HepG2 (cell line): Measurements from ENCODE around the gene FRMD6. TPM values are rescaled to one million over a fixed set of nuclear protein-coding genes. Genes with fewer than 3 reads are reported as not detected.

Experiments
- ATAC-seq: fragments of 200-7000 bp; cut with Tn5 transposase; 3 replicates; pipeline ENCODE4 v1.9.1; 2020; ENCODE audit warnings: mild to moderate bottlenecking, moderate library complexity
- BruUV-seq: library from RNA; stranded (reverse); fragments of 400-500 nt; replicated peaks from 2 replicates; lab custom pipeline; 2021; lab: Mats Ljungman, UMichigan
- CTCF ChIA-PET: fragments of 300-600 bp; formaldehyde crosslinking; extraction: SDS; loops from one replicate; lab custom pipeline; 2021; ENCODE audit warnings: low total read pairs, inconsistent platforms, low intra/inter-chr PET ratio; lab: Yijun Ruan, JAX
- POLR2A ChIA-PET: fragments of 350-600 bp; sonication (Branson Sonifier 250); formaldehyde crosslinking; loops from one replicate; lab custom pipeline; 2020; ENCODE audit warnings: antibody characterized with exemption, inconsistent platforms; lab: Yijun Ruan, JAX
- DNase-seq: peaks from one replicate; pipeline ENCODE4 v3.0.0-alpha.2; 2015; ENCODE audit warnings: low spot score
- FAIRE-seq: peaks from 3 replicates; lab custom pipeline; 2011; peaks lifted over from hg19 to GRCh38; lab: Jason Lieb, UNC
- H2AFZ ChIP-seq: one replicate; pipeline ENCODE4 v1.6.1; 2011; ENCODE audit warnings: low read length, inconsistent platforms
- H3K27ac ChIP-seq: fragments of 300-600 bp; 3 replicates; pipeline ENCODE4 v1.8.0; 2011; ENCODE audit warnings: mixed run types, mild to moderate bottlenecking, mixed read lengths, low read length, inconsistent platforms; ENCODE audit not compliant: insufficient read depth; ENCODE audit errors: extremely low read length
- H3K27me3 ChIP-seq, 2 experiments: fragments of 200-600 bp in 1 of 2; 2 replicates in 1 of 2; 3 replicates in 1 of 2; pipeline versions ENCODE4 v1.6.0 to v1.8.0; 2011; ENCODE audit warnings: low read length in 2 of 2, mild to moderate bottlenecking in 2 of 2, moderate library complexity in 2 of 2, inconsistent platforms in 1 of 2; ENCODE audit not compliant: insufficient read depth in 2 of 2, control insufficient read depth in 1 of 2
- H3K36me3 ChIP-seq, 2 experiments: fragments of 200-600 bp in 1 of 2; replicated peaks in 1 of 2; 2 replicates in 1 of 2; 3 replicates in 1 of 2; pipeline versions ENCODE4 v1.5.1 to v1.8.0; 2011; ENCODE audit warnings: low read length in 2 of 2, inconsistent platforms in 1 of 2; ENCODE audit not compliant: insufficient read depth in 2 of 2, control insufficient read depth in 1 of 2
- H3K4me1 ChIP-seq: 2 replicates; pipeline ENCODE4 v1.5.1; 2012; ENCODE audit warnings: low read length, inconsistent platforms; ENCODE audit not compliant: insufficient read depth
- H3K4me2 ChIP-seq: 2 replicates; pipeline ENCODE4 v1.6.0; 2011; ENCODE audit warnings: low read depth, low read length, inconsistent platforms
- H3K4me3 ChIP-seq, 3 experiments: fragments of 200-600 bp in 1 of 3; sonication (generic), shearing (Covaris generic) in 1 of 3; replicated peaks in 1 of 3; 2 replicates each; pipeline ENCODE4 v1.5.1; 2011 to 2016; ENCODE audit warnings: low read length in 3 of 3, inconsistent platforms in 2 of 3, low read depth in 2 of 3, mild to moderate bottlenecking in 2 of 3, control low read depth in 1 of 3, mixed read lengths in 1 of 3; ENCODE audit not compliant: insufficient read depth in 1 of 3
- H3K79me2 ChIP-seq: one replicate; pipeline ENCODE4 v1.6.1; 2011; ENCODE audit warnings: low read length, inconsistent platforms; ENCODE audit not compliant: insufficient read depth
- H3K9ac ChIP-seq: 2 replicates; pipeline ENCODE4 v1.6.0; 2011; ENCODE audit warnings: mild to moderate bottlenecking, low read depth, low read length, inconsistent platforms; ENCODE audit not compliant: insufficient read depth
- H3K9me3 ChIP-seq: 2 replicates; pipeline ENCODE4 v1.5.1; 2012; ENCODE audit warnings: mild to moderate bottlenecking, low read length
- H4K20me1 ChIP-seq: 2 replicates; pipeline ENCODE4 v1.6.0; 2011; ENCODE audit warnings: inconsistent platforms, mild to moderate bottlenecking, low read length, moderate library complexity; ENCODE audit not compliant: insufficient read depth
- CENPBD1 ChIP-seq: sonication (generic); formaldehyde crosslinking; IDR thresholded peaks from 2 replicates; pipeline ENCODE4 v1.8.0; 2022; ENCODE audit warnings: missing genetic modification reagents, low read depth, mild to moderate bottlenecking, borderline replicate concordance
- HNF4G ChIP-seq, 2 experiments: sonication (generic) in 1 of 2; formaldehyde crosslinking in 1 of 2; IDR thresholded peaks; 2 replicates each; pipeline versions ENCODE4 v1.4.0 to v1.6.1; 2011 to 2020; ENCODE audit warnings: borderline replicate concordance in 2 of 2, low read depth in 2 of 2, mild to moderate bottlenecking in 2 of 2, low read length in 1 of 2, missing genetic modification reagents in 1 of 2, moderate library complexity in 1 of 2
- HOXA5 ChIP-seq: sonication (generic); formaldehyde crosslinking; IDR thresholded peaks from 2 replicates; pipeline ENCODE4 v1.4.0; 2020; ENCODE audit warnings: missing genetic modification reagents
- ISL2 ChIP-seq: sonication (generic); formaldehyde crosslinking; IDR thresholded peaks from 2 replicates; pipeline ENCODE4 v1.5.0; 2020; ENCODE audit warnings: missing genetic modification reagents
- KLF11 ChIP-seq: IDR thresholded peaks from 2 replicates; pipeline ENCODE4 v1.6.1; 2016; ENCODE audit warnings: missing compliant biosample characterization
- KLF12 ChIP-seq: sonication (generic); formaldehyde crosslinking; IDR thresholded peaks from 2 replicates; pipeline ENCODE4 v1.4.0; 2020; ENCODE audit warnings: missing genetic modification reagents, borderline replicate concordance
- KMT2A ChIP-seq: sonication (generic); formaldehyde crosslinking; IDR thresholded peaks from 2 replicates; pipeline ENCODE4 v1.4.0; 2020; ENCODE audit warnings: missing genetic modification reagents
- MIXL1 ChIP-seq: IDR thresholded peaks from 2 replicates; pipeline ENCODE4 v1.6.1; 2016
- POLR2AphosphoS2 ChIP-seq: IDR thresholded peaks from 2 replicates; pipeline ENCODE4 v1.6.1; 2011; ENCODE audit warnings: low read depth, low read length, improper control_type of control experiment
- SMARCC2 ChIP-seq: fragments of 450-650 bp; IDR thresholded peaks from 2 replicates; pipeline ENCODE4 v1.6.1; 2017; ENCODE audit warnings: antibody characterized with exemption, mild to moderate bottlenecking
- SRF ChIP-seq: IDR thresholded peaks from 2 replicates; pipeline ENCODE4 v1.6.1; 2011; ENCODE audit warnings: mild to moderate bottlenecking, low read depth, low read length, moderate library complexity
- TAF1 ChIP-seq: sonication (generic); formaldehyde crosslinking; IDR thresholded peaks from 2 replicates; pipeline ENCODE4 v1.4.0; 2020; ENCODE audit warnings: missing genetic modification reagents
- TCF7L2 ChIP-seq: IDR thresholded peaks from 2 replicates; pipeline ENCODE4 v1.6.1; 2011; ENCODE audit warnings: mild to moderate bottlenecking, low read depth, low read length, moderate library complexity
- ZMYM4 ChIP-seq: sonication (generic); formaldehyde crosslinking; IDR thresholded peaks from 2 replicates; pipeline ENCODE4 v1.8.1; 2023; ENCODE audit warnings: mild to moderate bottlenecking, missing genetic modification reagents
- ZNF274 ChIP-seq: sonication (generic); formaldehyde crosslinking; IDR thresholded peaks from 2 replicates; pipeline ENCODE4 v1.5.1; 2020; ENCODE audit warnings: mild to moderate bottlenecking, missing genetic modification reagents
- ZNF335 ChIP-seq: sonication (generic); formaldehyde crosslinking; IDR thresholded peaks from 2 replicates; pipeline ENCODE4 v1.4.0; 2020; ENCODE audit warnings: missing genetic modification reagents
- ZNF614 ChIP-seq: IDR thresholded peaks from 2 replicates; pipeline ENCODE4 v1.6.1; 2018; ENCODE audit warnings: missing biosample characterization, missing genetic modification reagents, inconsistent platforms, borderline replicate concordance
- ZNF691 ChIP-seq: sonication (generic); formaldehyde crosslinking; IDR thresholded peaks from 2 replicates; pipeline ENCODE4 v1.4.0; 2020; ENCODE audit warnings: missing genetic modification reagents, low read depth, mild to moderate bottlenecking, borderline replicate concordance
- ZNF891 ChIP-seq: sonication (generic); formaldehyde crosslinking; IDR thresholded peaks from 2 replicates; pipeline ENCODE4 v1.5.0; 2020; ENCODE audit warnings: mild to moderate bottlenecking, missing genetic modification reagents
- WGBS: methylation state at CpG from one replicate; pipeline ENCODE4 v1.1.6; 2017; ENCODE audit warnings: low lambda C conversion rate; 5-methylcytosine and 5-hydroxymethylcytosine counted together
- in situ Hi-C: cut with HindIII; loops from 2 replicates; pipeline ENCODE4 v1.10.0; 2017; ENCODE audit warnings: low pct_unique_long_range_greater_than_20kb; ENCODE audit not compliant: extremely low pct_ligation_motif_present
- intact Hi-C: fragments of 100-400 bp; cut with micrococcal nuclease; formaldehyde crosslinking; loops from one replicate; pipeline ENCODE4 v1.10.0; 2022; ENCODE audit not compliant: unreplicated experiment
- polyA plus RNA-seq, 8 experiments: library from polyadenylated mRNA; depleted of rRNA in 3 of 8; stranded (reverse) in 7 of 8; unstranded in 1 of 8; fragments of >200 nt; fragmentation: Illumina TruSeq in 4 of 8; extraction: Trizol in 4 of 8; gene quantifications; 2 replicates each; pipeline versions ENCODE4 v1.2.1 to v1.2.3, GENCODE V29; 2011 to 2016; ENCODE audit warnings: low read depth in 4 of 8, missing spikeins in 1 of 8, mixed read lengths in 1 of 8; ENCODE audit not compliant: insufficient read depth in 1 of 8
- total RNA-seq, 5 experiments: library from RNA; depleted of rRNA; stranded (reverse); fragments of >200 nt; fragmentation: Illumina TruSeq; extraction: Trizol; gene quantifications; 2 replicates each; pipeline ENCODE4 v1.2.3, GENCODE V29; 2016; ENCODE audit warnings: low read depth in 1 of 5

FRMD6 gene
- total and polyA plus RNA-seq, 2 of the 13 experiments (the other 11 are each of a cell fraction or from before 2014, with no cell fraction given) = 2.4 to 5.4 TPM

GRCh38 chr14:51711505-51711904, 59.8 kb downstream of the FRMD6 start:
- DNase-seq (no peak), FAIRE-seq (no peak)
- H3K9ac ChIP-seq = no peak overlapping the region
- no peaks in the 10 kb centered on the region for H3K4me1 ChIP-seq
- H4K20me1 ChIP-seq = no peaks in the 10 kb centered on the region
- no TSS peak for BruUV-seq
- in situ Hi-C loops = no loop called here
- POLR2A ChIA-PET = no interaction called here
- no peak overlapping the region for H3K4me3 ChIP-seq
- H3K79me2 ChIP-seq = no peaks in the 10 kb centered on the region
- intact Hi-C loops = no loop called here
- TF ChIP-seq KLF12 (CRISPR knock-in tag) = no peak
- TF ChIP-seq TAF1 (CRISPR knock-in tag) = no peak
- TF ChIP-seq SMARCC2 = no peak
- no peak for TF ChIP-seq ZNF614 (CRISPR knock-in tag)
- TF ChIP-seq ZMYM4 (CRISPR knock-in tag) = no peak
- TF ChIP-seq TCF7L2 = no peak
- no peak for TF ChIP-seq MIXL1 (CRISPR knock-in tag)
- TF ChIP-seq HOXA5 (CRISPR knock-in tag) = no peak
- TF ChIP-seq HNF4G (IDR thresholded peaks at IDR 0.05; ENCODE audit: borderline replicate concordance, low read depth, low read length) = no peak
- no peak for TF ChIP-seq HNF4G (CRISPR knock-in tag; IDR thresholded peaks at IDR 0.05; ENCODE audit: borderline replicate concordance, low read depth)
- TF ChIP-seq, all 625 proteins: peak for 0
- peaks cover 2 to 6% of the 10 kb centered on the region in 2 experiments; a peak in 4 of 5 replicates for H3K36me3 ChIP-seq
- ATAC-seq = no peak
- H3K27me3 ChIP-seq = no peaks in the 10 kb centered on the region
- H3K27ac ChIP-seq = no peak overlapping the region
- CTCF ChIA-PET = no interaction called here
- H3K4me2 ChIP-seq = no peak overlapping the region
- no peak overlapping the region for H2AFZ ChIP-seq
- 74% methylated on average over 2 of the region's 2 CpGs for WGBS
- no peaks in the 10 kb centered on the region for H3K9me3 ChIP-seq

- intact Hi-C loops (no loop called here), in situ Hi-C loops (no loop called here)
- no peaks in the 10 kb centered on the region for H3K79me2 ChIP-seq
- TF ChIP-seq SRF = no peak
- TF ChIP-seq ZNF335 (CRISPR knock-in tag) = no peak
- TF ChIP-seq KMT2A (CRISPR knock-in tag) = no peak
- no peak for TF ChIP-seq CENPBD1
- no peak for TF ChIP-seq ISL2 (CRISPR knock-in tag)
- TF ChIP-seq ZNF274 (CRISPR knock-in tag) = no peak
- no peak for TF ChIP-seq KLF11 (CRISPR knock-in tag)
- no peak for TF ChIP-seq ZNF614 (CRISPR knock-in tag)
- no peak for TF ChIP-seq ZNF691 (CRISPR knock-in tag)
- no peak for TF ChIP-seq ZNF891 (CRISPR knock-in tag)
- TF ChIP-seq POLR2AphosphoS2 = no peak
- TF ChIP-seq, all 625 proteins: peak for 0
- Histone ChIP-seq H3K9ac (no peak overlapping the region), H3K27ac (no peak overlapping the region), H3K36me3 (peaks cover 0 to 6% of the 10 kb centered on the region in 2 experiments; a peak in 2 of 5 replicates), H2AFZ (no peak overlapping the region), H3K4me2 (no peak overlapping the region), H3K9me3 (no peaks in the 10 kb centered on the region), H3K4me3 (no peak overlapping the region), H3K27me3 (no peaks in the 10 kb centered on the region), H4K20me1 (no peaks in the 10 kb centered on the region), H3K4me1 (no peaks in the 10 kb centered on the region)
- CTCF ChIA-PET = no interaction called here
- POLR2A ChIA-PET = no interaction called here
- no peak for DNase-seq
- 90% methylated on average over 5 of the region's 7 CpGs for WGBS
- BruUV-seq = no TSS peak
- ATAC-seq = no peak
- no peak for FAIRE-seq
These were observed 63.5 kb downstream of the FRMD6 start for GRCh38 chr14:51715250-51715649.
